ENCODE data around the gene MBP. TPM values are rescaled to one million over a fixed set of nuclear protein-coding genes. Genes with fewer than 3 reads are reported as not detected.

MBP gene
- total and polyA plus RNA-seq, 2 of the 4 experiments (the other 2 are of a cell fraction) = 0.72 to 0.90 TPM

DNA sequence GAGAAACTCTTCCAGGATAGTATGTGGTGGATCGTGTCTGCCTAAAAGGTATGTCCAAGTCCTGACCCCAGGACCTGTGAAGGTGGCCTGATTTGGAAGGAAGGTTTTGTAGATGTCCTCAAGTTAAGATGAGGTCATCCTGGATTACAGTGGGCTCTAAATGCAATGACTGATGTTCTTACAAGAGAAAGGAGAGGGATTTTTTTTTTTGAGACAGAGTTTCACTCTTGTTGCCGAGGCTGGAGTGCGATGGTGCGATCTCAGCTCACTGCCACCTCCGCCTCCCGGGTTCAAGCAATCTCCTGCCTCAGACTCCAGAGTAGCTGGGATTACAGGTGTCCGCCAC lies 19.9 kb downstream of the MBP start:
- no peak for ATAC-seq (ENCODE audit: low read depth)
- dilution Hi-C loops (cut with HindIII; ENCODE audit: low sequenced_read_pairs, unreplicated experiment) (no loop called here), intact Hi-C loops (cut with micrococcal nuclease) (no loop called here), in situ Hi-C loops (cut with MboI; ENCODE audit: low sequenced_read_pairs) (loop anchor here (25.0 kb wide), 1 partner anchor 650 kb away; no protein-coding TSS in a partner anchor)
- no TSS peak for BruUV-seq (replicated peaks)
- Histone ChIP-seq H3K4me2 (ENCODE audit: low read depth, low read length) (no peak overlapping the region), H3K4me1 (ENCODE audit: control insufficient read depth, insufficient read depth, low read length) (peaks cover 20% of the 10 kb centered on the region), H3K23ac (ENCODE audit: low read depth, low read length) (no peak overlapping the region), H3K27ac (ENCODE audit: insufficient read depth, low read length) (no peak overlapping the region), H2BK15ac (ENCODE audit: low read depth, low read length) (no peak overlapping the region), H4K5ac (ENCODE audit: low read depth, low read length) (no peak overlapping the region), H3K18ac (ENCODE audit: low read depth, low read length) (peak overlapping the region; percentile 24; the same call in 1 of the 2 replicates), H2BK5ac (ENCODE audit: low read depth, low read length, poor library complexity, severe bottlenecking) (no peak overlapping the region), H3K36me3 (ENCODE audit: control insufficient read depth, insufficient read depth, low read length) (no peaks in the 10 kb centered on the region), H3K9me3 (ENCODE audit: control insufficient read depth, insufficient read depth, low read length) (no peaks in the 10 kb centered on the region), H3K4ac (ENCODE audit: low read depth, low read length) (no peak overlapping the region), H4K91ac (ENCODE audit: insufficient read depth, low read depth, low read length) (no peak overlapping the region), H3K9ac (ENCODE audit: low read depth, low read length) (no peak overlapping the region), H3K4me3 (ENCODE audit: insufficient read depth, low read depth, low read length) (no peak overlapping the region), H3K27me3 (ENCODE audit: control insufficient read depth, insufficient read depth, low read length) (no peaks in the 10 kb centered on the region), H3K9me1 (ENCODE audit: insufficient read depth, low read length) (peaks cover 16% of the 10 kb centered on the region), H2BK120ac (ENCODE audit: low read depth, low read length) (0 out of 2 replicates have a peak overlapping the region, but pooled peaks have one; percentile 12), H4K20me1 (ENCODE audit: insufficient read depth, low read length) (no peaks in the 10 kb centered on the region), H2AK9ac (replicated peaks; ENCODE audit: low read depth, low read length, poor library complexity) (no peak overlapping the region), H3K14ac (replicated peaks; ENCODE audit: low read depth, low read length) (no peak overlapping the region), H2AK5ac (ENCODE audit: low read depth, low read length) (peak overlapping the region; percentile 85), H2AFZ (replicated peaks; ENCODE audit: low read length, poor library complexity) (no peak overlapping the region), H3K56ac (ENCODE audit: extremely low read depth, insufficient read depth, low read length) (no peak overlapping the region), H4K8ac (ENCODE audit: low read depth in 2 of 2, low read length in 2 of 2) (no peak overlapping the region), H2BK20ac (ENCODE audit: low read depth, low read length) (no peak overlapping the region), H3K79me1 (ENCODE audit: low read depth in 1 of 2, low read length in 2 of 2) (peaks cover 0 to 17% of the 10 kb centered on the region in 2 experiments; a peak in 2 of 4 replicates)
- ChIA-PET POLR2A (ENCODE audit: unreplicated experiment) (no interaction called here), CTCF (no interaction called here)
- no peak for DNase-seq
- WGBS, 2 experiments (ENCODE audit: extremely low coverage in 2 of 2, insufficient read length in 1 of 2) = no CpG with 5 or more reads among the region's 7 CpGs
- TF ChIP-seq MAZ (IDR thresholded peaks at IDR 0.05; ENCODE audit: borderline replicate concordance, low read depth, low read length) = no peak
- TF ChIP-seq NFE2L2 (IDR thresholded peaks at IDR 0.05; ENCODE audit: low read depth, low read length) = no peak
- no peak for TF ChIP-seq MAFK (IDR thresholded peaks at IDR 0.05; ENCODE audit: low read depth, low read length)
- no peak for TF ChIP-seq RFX5 (IDR thresholded peaks at IDR 0.05; ENCODE audit: low read depth, low read length)
- TF ChIP-seq RCOR1 (IDR thresholded peaks at IDR 0.05; ENCODE audit: insufficient replicate concordance, low read length) = no peak
- TF ChIP-seq CEBPB (IDR thresholded peaks at IDR 0.05; ENCODE audit: low read depth, low read length) = no peak
- no peak for TF ChIP-seq POLR2A (IDR thresholded peaks at IDR 0.05; ENCODE audit: low read depth, low read length)
- no peak for TF ChIP-seq RAD21 (IDR thresholded peaks at IDR 0.05; ENCODE audit: low read length)
- TF ChIP-seq FOS (IDR thresholded peaks at IDR 0.05; ENCODE audit: low read depth, low read length) = no peak
- TF ChIP-seq, protein P1, sequence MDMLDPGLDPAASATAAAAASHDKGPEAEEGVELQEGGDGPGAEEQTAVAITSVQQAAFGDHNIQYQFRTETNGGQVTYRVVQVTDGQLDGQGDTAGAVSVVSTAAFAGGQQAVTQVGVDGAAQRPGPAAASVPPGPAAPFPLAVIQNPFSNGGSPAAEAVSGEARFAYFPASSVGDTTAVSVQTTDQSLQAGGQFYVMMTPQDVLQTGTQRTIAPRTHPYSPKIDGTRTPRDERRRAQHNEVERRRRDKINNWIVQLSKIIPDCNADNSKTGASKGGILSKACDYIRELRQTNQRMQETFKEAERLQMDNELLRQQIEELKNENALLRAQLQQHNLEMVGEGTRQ (IDR thresholded peaks at IDR 0.05; ENCODE audit: low read depth, low read length) = no peak
- no peak for TF ChIP-seq CHD1 (IDR thresholded peaks at IDR 0.05; ENCODE audit: low read depth, low read length)
- TF ChIP-seq, protein P2, sequence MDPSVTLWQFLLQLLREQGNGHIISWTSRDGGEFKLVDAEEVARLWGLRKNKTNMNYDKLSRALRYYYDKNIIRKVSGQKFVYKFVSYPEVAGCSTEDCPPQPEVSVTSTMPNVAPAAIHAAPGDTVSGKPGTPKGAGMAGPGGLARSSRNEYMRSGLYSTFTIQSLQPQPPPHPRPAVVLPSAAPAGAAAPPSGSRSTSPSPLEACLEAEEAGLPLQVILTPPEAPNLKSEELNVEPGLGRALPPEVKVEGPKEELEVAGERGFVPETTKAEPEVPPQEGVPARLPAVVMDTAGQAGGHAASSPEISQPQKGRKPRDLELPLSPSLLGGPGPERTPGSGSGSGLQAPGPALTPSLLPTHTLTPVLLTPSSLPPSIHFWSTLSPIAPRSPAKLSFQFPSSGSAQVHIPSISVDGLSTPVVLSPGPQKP (IDR thresholded peaks at IDR 0.05; ENCODE audit: borderline replicate concordance, low read depth, low read length) = no peak
- no peak for TF ChIP-seq MXI1 (IDR thresholded peaks at IDR 0.05; ENCODE audit: borderline replicate concordance, low read depth, low read length)
- TF ChIP-seq BHLHE40 (IDR thresholded peaks at IDR 0.05; ENCODE audit: low read depth, low read length) = no peak
- TF ChIP-seq SMC3 (IDR thresholded peaks at IDR 0.05; ENCODE audit: low read depth, low read length) = no peak

Measured in IMR-90 (cell line).